ENCODE data around the gene OSBPL3. TPM values are rescaled to one million over a fixed set of nuclear protein-coding genes. Genes with fewer than 3 reads are reported as not detected.

OSBPL3 gene
- total RNA-seq, 1 donor from 2014 or later: 59.2 TPM

DNA sequence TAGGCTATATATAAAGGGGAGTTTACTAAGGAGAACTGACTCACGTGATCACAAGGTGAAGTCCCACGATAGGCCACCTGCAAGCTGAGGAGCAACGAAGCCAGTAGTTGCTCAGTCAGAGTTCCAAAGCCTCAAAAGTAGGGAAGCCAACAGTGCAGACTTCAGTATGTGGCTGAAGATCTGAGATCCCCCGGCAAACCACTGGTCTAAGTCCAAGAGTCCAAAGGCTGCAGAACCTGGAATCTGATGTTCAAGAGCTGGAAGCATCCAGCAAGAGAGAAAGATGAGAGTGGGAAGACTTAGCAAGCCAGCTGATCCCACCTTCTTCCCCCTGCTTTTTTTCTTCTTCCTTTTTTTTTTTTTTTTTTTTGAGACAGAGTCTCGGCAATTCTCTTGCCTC is 195.7 kb downstream of the OSBPL3 start:
- H3K27me3 ChIP-seq: no peaks in the 10 kb centered on the region
- TF ChIP-seq, protein P1, sequence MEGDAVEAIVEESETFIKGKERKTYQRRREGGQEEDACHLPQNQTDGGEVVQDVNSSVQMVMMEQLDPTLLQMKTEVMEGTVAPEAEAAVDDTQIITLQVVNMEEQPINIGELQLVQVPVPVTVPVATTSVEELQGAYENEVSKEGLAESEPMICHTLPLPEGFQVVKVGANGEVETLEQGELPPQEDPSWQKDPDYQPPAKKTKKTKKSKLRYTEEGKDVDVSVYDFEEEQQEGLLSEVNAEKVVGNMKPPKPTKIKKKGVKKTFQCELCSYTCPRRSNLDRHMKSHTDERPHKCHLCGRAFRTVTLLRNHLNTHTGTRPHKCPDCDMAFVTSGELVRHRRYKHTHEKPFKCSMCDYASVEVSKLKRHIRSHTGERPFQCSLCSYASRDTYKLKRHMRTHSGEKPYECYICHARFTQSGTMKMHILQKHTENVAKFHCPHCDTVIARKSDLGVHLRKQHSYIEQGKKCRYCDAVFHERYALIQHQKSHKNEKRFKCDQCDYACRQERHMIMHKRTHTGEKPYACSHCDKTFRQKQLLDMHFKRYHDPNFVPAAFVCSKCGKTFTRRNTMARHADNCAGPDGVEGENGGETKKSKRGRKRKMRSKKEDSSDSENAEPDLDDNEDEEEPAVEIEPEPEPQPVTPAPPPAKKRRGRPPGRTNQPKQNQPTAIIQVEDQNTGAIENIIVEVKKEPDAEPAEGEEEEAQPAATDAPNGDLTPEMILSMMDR (IDR thresholded peaks at IDR 0.05): no peak
- TF ChIP-seq POLR2A (IDR thresholded peaks at IDR 0.05) (no peak), POLR2AphosphoS5 (IDR thresholded peaks at IDR 0.05; ENCODE audit: insufficient read depth in 1 of 2, low read depth in 1 of 2) (no peak)
- no peak overlapping the region for H3K4me3 ChIP-seq
- H3K27ac ChIP-seq: no peak overlapping the region
- H3K9me3 ChIP-seq: no peaks in the 10 kb centered on the region
- DNase-seq (ENCODE audit: extremely low spot score in 2 of 2): no peak
- no peaks in the 10 kb centered on the region for H3K36me3 ChIP-seq
- intact Hi-C loops (cut with DNase I): no loop called here
- H3K4me1 ChIP-seq: no peaks in the 10 kb centered on the region

DNA sequence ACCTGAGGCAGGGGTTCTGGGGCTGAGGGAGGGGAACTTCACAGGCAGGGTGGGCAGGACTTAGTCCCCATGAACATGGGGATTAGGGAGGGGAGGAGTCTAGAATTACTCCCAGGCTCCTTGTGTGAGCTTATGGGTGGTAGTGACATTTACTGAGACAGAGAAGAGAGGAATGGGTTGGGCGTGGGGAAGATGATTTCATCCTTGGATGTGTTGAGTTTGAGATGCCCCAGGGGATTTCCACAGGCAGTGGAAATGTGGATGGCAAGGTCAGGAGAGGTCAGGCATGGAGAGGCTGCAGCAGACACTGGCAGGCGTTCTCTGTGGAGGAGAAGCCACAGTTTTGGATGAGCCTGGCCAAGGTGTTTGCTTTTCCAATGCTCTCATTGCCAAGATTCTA is 196.3 kb downstream of the OSBPL3 start:
- no peaks in the 10 kb centered on the region for H3K9me3 ChIP-seq
- H3K27ac ChIP-seq: no peak overlapping the region
- peaks cover 4% of the 10 kb centered on the region for H3K4me1 ChIP-seq
- intact Hi-C loops (cut with DNase I): no loop called here
- TF ChIP-seq POLR2A (IDR thresholded peaks at IDR 0.05): no peak
- TF ChIP-seq, protein P1 (IDR thresholded peaks at IDR 0.05): no peak
- TF ChIP-seq POLR2AphosphoS5 (IDR thresholded peaks at IDR 0.05; ENCODE audit: insufficient read depth in 1 of 2, low read depth in 1 of 2): no peak
- no peaks in the 10 kb centered on the region for H3K36me3 ChIP-seq
- no peak for DNase-seq (ENCODE audit: extremely low spot score in 2 of 2)
- no peaks in the 10 kb centered on the region for H3K27me3 ChIP-seq
- no peak overlapping the region for H3K4me3 ChIP-seq

DNA sequence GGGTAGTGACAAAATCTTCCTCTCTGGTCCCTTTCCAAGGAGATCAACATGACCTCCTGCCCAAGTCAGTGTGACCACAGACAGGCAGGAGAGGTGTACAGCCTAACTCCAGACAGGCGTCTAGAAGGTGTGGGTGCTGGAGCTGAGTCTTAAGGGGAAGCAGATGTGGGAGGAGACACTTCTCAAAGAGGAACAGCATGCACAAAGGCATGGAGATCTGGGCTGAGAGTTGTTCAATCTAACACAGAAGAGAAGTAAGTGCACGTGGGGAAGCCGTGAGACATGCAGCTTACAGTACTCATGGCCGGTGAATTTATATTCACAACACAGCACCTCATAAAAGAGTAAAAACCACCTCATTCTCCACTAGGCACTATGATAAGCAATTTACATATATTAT is 198.9 kb downstream of the OSBPL3 start:
- Histone ChIP-seq H3K27ac (no peak overlapping the region), H3K9me3 (no peaks in the 10 kb centered on the region), H3K36me3 (no peaks in the 10 kb centered on the region), H3K27me3 (no peaks in the 10 kb centered on the region), H3K4me3 (no peak overlapping the region), H3K4me1 (peaks cover 8% of the 10 kb centered on the region)
- intact Hi-C loops (cut with DNase I): no loop called here
- TF ChIP-seq POLR2AphosphoS5 (IDR thresholded peaks at IDR 0.05; ENCODE audit: insufficient read depth in 1 of 2, low read depth in 1 of 2): no peak
- TF ChIP-seq POLR2A (IDR thresholded peaks at IDR 0.05): no peak
- TF ChIP-seq, protein P1 (IDR thresholded peaks at IDR 0.05): no peak
- DNase-seq (ENCODE audit: extremely low spot score in 2 of 2): no peak

DNA sequence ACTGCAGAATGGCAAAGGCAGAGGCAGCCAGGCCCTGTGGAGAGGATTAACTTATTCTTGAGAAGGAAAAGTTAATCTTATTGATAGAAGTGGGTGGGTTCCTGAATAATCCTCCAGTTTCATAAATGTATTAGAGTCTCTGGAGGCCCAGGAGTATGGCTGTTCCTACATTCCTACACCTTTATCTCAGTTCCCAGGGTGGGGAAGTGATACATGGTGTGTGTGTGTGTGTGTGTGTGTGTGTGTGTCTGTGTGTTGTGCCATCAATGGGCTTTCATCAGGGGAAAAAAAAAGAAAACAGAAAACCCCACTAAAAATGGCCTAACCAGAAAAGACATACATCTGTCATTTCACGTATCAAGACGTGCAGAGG is 200.7 kb downstream of the OSBPL3 start:
- DNase-seq (ENCODE audit: extremely low spot score in 2 of 2): no peak
- H3K36me3 ChIP-seq: no peaks in the 10 kb centered on the region
- H3K27me3 ChIP-seq: no peaks in the 10 kb centered on the region
- TF ChIP-seq POLR2A (IDR thresholded peaks at IDR 0.05) (no peak), POLR2AphosphoS5 (IDR thresholded peaks at IDR 0.05; ENCODE audit: insufficient read depth in 1 of 2, low read depth in 1 of 2) (no peak)
- TF ChIP-seq, protein P1 (IDR thresholded peaks at IDR 0.05): no peak
- intact Hi-C loops (cut with DNase I): no loop called here
- no peak overlapping the region for H3K4me3 ChIP-seq
- no peak overlapping the region for H3K27ac ChIP-seq
- H3K4me1 ChIP-seq: peaks cover 8% of the 10 kb centered on the region
- no peaks in the 10 kb centered on the region for H3K9me3 ChIP-seq

DNA sequence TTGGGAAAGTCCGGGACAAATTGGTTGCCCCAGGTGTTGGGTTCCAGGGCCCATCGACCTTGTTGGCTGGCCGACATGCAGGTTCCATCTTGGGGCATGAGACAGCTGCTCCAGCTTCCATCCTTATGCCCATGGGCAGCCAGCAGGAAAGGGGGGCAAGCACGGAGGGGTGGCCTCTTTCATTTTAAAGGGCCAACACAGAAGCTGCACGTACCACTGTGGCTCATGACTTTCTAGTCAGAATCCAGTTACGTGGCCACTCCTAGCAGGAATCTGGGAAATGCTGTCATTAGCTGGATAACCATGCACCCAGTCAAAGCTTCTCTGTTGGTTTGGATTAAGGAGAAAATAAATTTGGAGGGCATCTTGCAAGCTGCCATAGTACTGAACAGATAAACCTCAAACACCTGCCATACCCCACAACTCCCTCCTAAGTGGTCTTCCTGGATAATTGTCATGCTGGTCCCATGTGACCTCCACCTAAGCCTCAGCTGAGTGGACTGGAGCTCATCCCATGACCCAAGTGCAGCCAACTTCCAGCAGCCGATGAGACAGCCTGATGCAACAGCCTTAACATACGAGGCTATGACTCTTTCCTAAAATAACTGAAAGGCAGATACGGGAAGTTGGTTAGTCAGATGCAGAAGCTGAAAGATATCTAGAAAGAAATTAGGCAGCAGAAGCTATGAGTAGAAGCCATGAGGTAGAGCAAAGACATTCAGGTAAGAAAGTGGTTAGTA is 201.3 kb downstream of the OSBPL3 start:
- no peak for TF ChIP-seq POLR2AphosphoS5 (IDR thresholded peaks at IDR 0.05; ENCODE audit: insufficient read depth in 1 of 2, low read depth in 1 of 2)
- TF ChIP-seq POLR2A (IDR thresholded peaks at IDR 0.05): no peak
- TF ChIP-seq, protein P1 (IDR thresholded peaks at IDR 0.05): no peak
- no peak for DNase-seq (ENCODE audit: extremely low spot score in 2 of 2)
- Histone ChIP-seq H3K9me3 (no peaks in the 10 kb centered on the region), H3K27me3 (no peaks in the 10 kb centered on the region), H3K4me1 (peaks cover 8% of the 10 kb centered on the region), H3K36me3 (no peaks in the 10 kb centered on the region), H3K27ac (no peak overlapping the region), H3K4me3 (no peak overlapping the region)
- intact Hi-C loops (cut with DNase I): no loop called here
